H1 (cell line): Measurements from ENCODE around the gene SCPEP1. TPM values are rescaled to one million over a fixed set of nuclear protein-coding genes. Genes with fewer than 3 reads are reported as not detected.

ENCODE experiments used
- CHD1 ChIP-seq: IDR thresholded peaks from 2 replicates; pipeline ENCODE4 v1.6.1; 2012; ENCODE audit warnings: low read depth, low read length, improper control_type of control experiment
- CHD7 ChIP-seq: fragments of 300-600 bp; sonication (generic); IDR thresholded peaks from 2 replicates; pipeline ENCODE4 v1.7.1; 2012; ENCODE audit warnings: low read length, moderate library complexity, mild to moderate bottlenecking, inconsistent platforms; ENCODE audit not compliant: insufficient replicate concordance
- KDM1A ChIP-seq: fragments of 200-600, 300-600 bp; sonication (generic); IDR thresholded peaks from 2 replicates; pipeline ENCODE4 v1.7.1; 2016; ENCODE audit warnings: mild to moderate bottlenecking, low read length, borderline replicate concordance
- KDM5A ChIP-seq: fragments of 200-600 bp; IDR thresholded peaks from 2 replicates; pipeline ENCODE4 v1.7.1; 2012; ENCODE audit warnings: mild to moderate bottlenecking, low read length, inconsistent platforms, mixed read lengths
- MAX ChIP-seq: IDR thresholded peaks from 2 replicates; pipeline ENCODE4 v1.6.1; 2012; ENCODE audit warnings: inconsistent platforms
- SIRT6 ChIP-seq: IDR thresholded peaks from one replicate; pipeline ENCODE4 v1.7.1; 2012; ENCODE audit warnings: low read length, inconsistent platforms
- SUZ12 ChIP-seq: fragments of 200-600 bp; sonication (generic); IDR thresholded peaks from 2 replicates; pipeline ENCODE4 v1.6.1; 2012; ENCODE audit warnings: mild to moderate bottlenecking, inconsistent platforms, low read length, moderate library complexity, mixed read lengths
- TAF1 ChIP-seq: IDR thresholded peaks from 2 replicates; pipeline ENCODE4 v1.6.1; 2011; ENCODE audit warnings: mild to moderate bottlenecking, low read depth, low read length
- TCF12 ChIP-seq: IDR thresholded peaks from 2 replicates; pipeline ENCODE4 v1.6.1; 2011; ENCODE audit warnings: low read depth, mild to moderate bottlenecking, low read length
- polyA plus RNA-seq, 7 experiments: library from polyadenylated mRNA; depleted of rRNA in 3 of 7; stranded (reverse) in 5 of 7; unstranded in 2 of 7; fragments of >200 nt in 5 of 7; fragments of 200-250 nt in 2 of 7; gene quantifications; 1 replicate in 5 of 7; 2 replicates in 1 of 7; 4 replicates in 1 of 7; pipeline versions ENCODE4 v1.2.1 to v1.2.3, GENCODE V29; 2011 to 2013; ENCODE audit warnings: missing spikeins in 2 of 7, mixed read lengths in 2 of 7
- total RNA-seq: library from RNA; stranded (reverse); fragmentation: NEBNext Ultra II Directional; extraction: Animal tissue kit (Norgen Biotek cat#: 25700); gene quantifications from 2 replicates; pipeline ENCODE4 v1.2.1, GENCODE V29; 2021

Gene SCPEP1
- total and polyA plus RNA-seq, 2 of the 8 experiments (the other 6 are each of a cell fraction or from before 2014, with no cell fraction given), result 30.7 to 52.6 TPM

GRCh38 chr17:56929362-56929969 is 48.5 kb upstream of the SCPEP1 start (continued):
- TF ChIP-seq CHD7 (no peak), KDM1A (no peak), MAX (no peak), SIRT6 (no peak), SUZ12 (no peak), KDM5A (no peak), CHD1 (no peak), TAF1 (no peak), TCF12 (no peak)
